Thoracic aorta (tissue), 2 donors: ENCODE measurements around the gene PLK5. TPM values are rescaled to one million over a fixed set of nuclear protein-coding genes. Genes with fewer than 3 reads are reported as not detected.
A peak's percentile ranks its signal among the peaks of the same experiment; 100 is the strongest.
"Not testable (repeated sequence)": the region's sequence is repeated elsewhere in the genome, so short reads cannot be mapped to it uniquely, and the experiment has no call there.

Experiments used
- ATAC-seq: fragments of 150-250 bp; one replicate; pipeline ENCODE4 v1.8.0; 2017; ENCODE audit warnings: low read depth; ENCODE audit not compliant: insufficient number of reproducible peaks, low FRiP score
- DNase-seq: peaks from one replicate; pipeline ENCODE4 v3.0.0-alpha.2; 2020; ENCODE audit warnings: low spot score
- H3K27ac ChIP-seq, 2 donors: fragments of 200-600 bp; sonication (generic); 1 replicate in 1 of 2; 2 replicates in 1 of 2; pipeline ENCODE4 v1.5.1; 2016; ENCODE audit warnings: mild to moderate bottlenecking in 2 of 2, moderate library complexity in 2 of 2
- H3K27me3 ChIP-seq: fragments of 200-600 bp; sonication (generic); replicated peaks from 2 replicates; pipeline ENCODE4 v1.6.0; 2016; ENCODE audit warnings: mild to moderate bottlenecking; ENCODE audit not compliant: insufficient read depth
- H3K36me3 ChIP-seq: fragments of 200-600 bp; sonication (generic); one replicate; pipeline ENCODE4 v1.5.1; 2016
- H3K4me1 ChIP-seq, 2 donors: fragments of 200-600 bp; sonication (generic); 1 replicate in 1 of 2; 2 replicates in 1 of 2; pipeline versions ENCODE4 v1.5.1 to v1.6.0; 2016; ENCODE audit warnings: low read depth in 2 of 2, mild to moderate bottlenecking in 1 of 2; ENCODE audit not compliant: control insufficient read depth in 1 of 2
- H3K4me3 ChIP-seq: fragments of 200-600 bp; sonication (generic); 2 replicates; pipeline ENCODE4 v1.5.1; 2016; ENCODE audit warnings: mild to moderate bottlenecking
- H3K9me3 ChIP-seq: fragments of 200-600 bp; sonication (generic); 2 replicates; pipeline ENCODE4 v1.5.1; 2016
- total RNA-seq, 2 donors: library from RNA; depleted of rRNA; stranded (reverse); fragments of >200 nt; gene quantifications; one replicate each; pipeline versions ENCODE4 v1.1.0 to v1.2.3, GENCODE V29; 2016
- TF ChIP-seq, protein P1 (sequence below): fragments of 200-600 bp; sonication (generic); IDR thresholded peaks from one replicate; pipeline ENCODE4 v1.5.1; 2019; ENCODE audit warnings: antibody characterized with exemption

Gene PLK5
- total RNA-seq, 2 donors from 2014 or later, result not detected

DNA sequence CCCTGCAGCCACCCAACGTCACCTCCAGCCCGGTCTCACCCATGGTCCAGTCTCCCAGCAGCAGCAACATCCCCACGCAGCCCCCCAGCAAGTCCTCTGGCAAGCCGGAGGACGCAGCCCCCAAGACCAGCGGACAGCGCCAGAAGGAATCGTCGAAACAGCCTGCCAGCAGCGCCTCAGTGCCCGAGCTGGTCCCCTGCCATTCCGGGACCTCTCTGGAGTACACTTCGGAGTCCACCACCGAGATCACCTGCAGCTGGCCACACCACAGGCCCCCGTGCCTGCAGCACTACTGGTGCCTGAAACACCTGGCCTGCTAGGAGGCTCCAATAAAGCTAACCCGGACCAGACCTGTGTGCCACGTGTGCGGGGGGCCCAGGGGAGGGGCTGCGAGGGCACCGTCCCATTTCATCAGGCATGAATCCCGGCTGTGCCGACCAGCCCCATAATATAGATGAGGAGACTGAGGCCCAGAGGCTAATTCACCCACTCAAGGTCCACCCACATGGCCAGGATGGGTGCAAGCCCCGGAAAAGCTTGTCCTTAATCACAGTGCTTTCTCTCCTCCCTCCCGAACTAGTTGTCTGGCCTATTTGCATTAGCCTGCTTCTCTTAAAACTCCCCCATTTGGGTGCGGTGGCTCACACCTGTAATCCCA, 26.2 kb upstream of the PLK5 start:
- Histone ChIP-seq H3K4me3 (no peak overlapping the region), H3K27me3 (no peaks in the 10 kb centered on the region), H3K36me3 (no peaks in the 10 kb centered on the region), H3K27ac (no peak overlapping the region), H3K9me3 (no peaks in the 10 kb centered on the region), H3K4me1 (no peaks in the 10 kb centered on the region)
- ATAC-seq (no peak), DNase-seq (no peak)
- TF ChIP-seq, protein P1, sequence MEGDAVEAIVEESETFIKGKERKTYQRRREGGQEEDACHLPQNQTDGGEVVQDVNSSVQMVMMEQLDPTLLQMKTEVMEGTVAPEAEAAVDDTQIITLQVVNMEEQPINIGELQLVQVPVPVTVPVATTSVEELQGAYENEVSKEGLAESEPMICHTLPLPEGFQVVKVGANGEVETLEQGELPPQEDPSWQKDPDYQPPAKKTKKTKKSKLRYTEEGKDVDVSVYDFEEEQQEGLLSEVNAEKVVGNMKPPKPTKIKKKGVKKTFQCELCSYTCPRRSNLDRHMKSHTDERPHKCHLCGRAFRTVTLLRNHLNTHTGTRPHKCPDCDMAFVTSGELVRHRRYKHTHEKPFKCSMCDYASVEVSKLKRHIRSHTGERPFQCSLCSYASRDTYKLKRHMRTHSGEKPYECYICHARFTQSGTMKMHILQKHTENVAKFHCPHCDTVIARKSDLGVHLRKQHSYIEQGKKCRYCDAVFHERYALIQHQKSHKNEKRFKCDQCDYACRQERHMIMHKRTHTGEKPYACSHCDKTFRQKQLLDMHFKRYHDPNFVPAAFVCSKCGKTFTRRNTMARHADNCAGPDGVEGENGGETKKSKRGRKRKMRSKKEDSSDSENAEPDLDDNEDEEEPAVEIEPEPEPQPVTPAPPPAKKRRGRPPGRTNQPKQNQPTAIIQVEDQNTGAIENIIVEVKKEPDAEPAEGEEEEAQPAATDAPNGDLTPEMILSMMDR, result no peak

DNA sequence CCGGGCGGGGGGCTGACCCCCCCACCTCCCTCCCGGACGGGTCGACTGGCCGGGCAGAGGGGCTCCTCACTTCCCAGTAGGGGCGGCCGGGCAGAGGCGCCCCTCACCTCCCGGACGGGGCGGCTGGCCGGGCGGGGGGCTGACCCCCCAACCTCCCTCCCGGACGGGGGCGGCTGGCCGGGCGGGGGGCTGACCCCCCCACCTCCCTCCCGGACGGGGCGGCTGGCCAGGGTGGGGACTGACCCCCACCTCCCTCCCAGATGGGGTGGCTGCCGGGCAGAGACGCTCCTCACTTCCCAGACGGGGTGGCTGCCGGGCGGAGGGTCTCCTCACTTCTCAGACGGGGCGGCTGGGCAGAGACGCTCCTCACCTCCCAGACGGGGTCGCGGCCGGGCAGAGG, 24.6 kb upstream of the PLK5 start:
- not testable (repeated sequence) for H3K4me3 ChIP-seq, ATAC-seq, H3K9me3 ChIP-seq, H3K36me3 ChIP-seq, H3K27ac ChIP-seq, H3K4me1 ChIP-seq, DNase-seq, H3K27me3 ChIP-seq

DNA sequence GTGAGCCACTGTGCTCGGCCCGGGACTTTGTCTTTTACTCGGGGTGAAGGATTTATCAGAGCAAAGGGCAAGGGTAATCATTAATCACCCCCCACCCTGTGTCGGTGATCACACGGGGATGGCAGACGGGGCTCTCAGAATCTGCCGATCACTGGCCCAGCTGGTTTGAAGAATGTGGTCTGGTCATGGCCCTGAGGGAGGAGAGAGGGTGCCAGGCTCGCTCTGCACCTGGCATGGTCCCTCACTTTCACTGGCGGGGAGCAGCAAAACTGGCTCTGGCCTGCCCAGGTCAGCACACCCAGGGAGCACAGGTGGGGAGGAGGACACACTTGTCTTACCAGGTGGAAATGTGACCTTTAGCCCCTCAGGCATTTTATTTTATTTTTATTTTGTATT, 22.7 kb upstream of the PLK5 start:
- no peaks in the 10 kb centered on the region for H3K27me3 ChIP-seq
- ATAC-seq, result no peak

DNA sequence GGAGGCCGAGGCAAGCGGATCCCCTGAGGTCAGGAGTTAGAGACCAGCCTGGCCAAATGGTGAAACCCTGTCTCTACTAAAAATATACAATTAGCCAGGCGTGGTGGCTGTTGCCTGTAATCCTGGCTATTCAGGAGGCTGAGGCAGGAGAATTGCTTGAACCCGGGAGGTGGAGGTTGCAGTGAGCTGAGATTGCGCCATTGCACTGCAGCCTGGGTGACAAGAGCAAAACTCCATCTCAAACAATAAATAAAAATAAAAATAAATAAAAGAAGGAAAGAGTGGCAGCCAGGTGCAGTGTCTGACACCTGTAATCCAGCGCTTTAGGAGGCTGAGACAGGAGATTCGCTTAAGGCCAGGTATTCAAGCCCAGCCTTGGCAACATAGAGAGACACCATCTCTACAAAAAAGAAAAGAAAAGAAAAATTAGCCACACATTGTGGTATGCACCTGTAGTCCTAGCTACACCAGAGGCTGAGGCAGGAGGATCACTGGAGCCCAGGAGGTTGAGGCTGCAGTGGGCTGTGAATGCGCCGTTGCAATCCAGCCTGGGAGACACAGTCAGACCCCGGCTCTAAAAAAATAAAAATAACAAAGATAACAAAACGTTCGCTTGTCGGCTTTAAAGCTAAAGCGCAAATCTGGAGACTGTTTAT, 21.3 kb upstream of the PLK5 start:
- Histone ChIP-seq H3K27me3 (no peaks in the 10 kb centered on the region), H3K4me3 (no peak overlapping the region), H3K27ac (no peak overlapping the region), H3K4me1 (peaks cover 3 to 13% of the 10 kb centered on the region in 2 donors), H3K36me3 (no peaks in the 10 kb centered on the region), H3K9me3 (no peaks in the 10 kb centered on the region)
- DNase-seq (no peak), ATAC-seq (no peak)
- TF ChIP-seq, protein P1, result no peak

More for the DNA sequence above, 22.7 kb upstream of the PLK5 start:
- no peak overlapping the region for H3K27ac ChIP-seq
- TF ChIP-seq, protein P1, result no peak
- DNase-seq, result no peak
- peaks cover 0 to 8% of the 10 kb centered on the region in 2 donors for H3K4me1 ChIP-seq
- no peak overlapping the region for H3K4me3 ChIP-seq
- no peaks in the 10 kb centered on the region for H3K9me3 ChIP-seq
- no peaks in the 10 kb centered on the region for H3K36me3 ChIP-seq

DNA sequence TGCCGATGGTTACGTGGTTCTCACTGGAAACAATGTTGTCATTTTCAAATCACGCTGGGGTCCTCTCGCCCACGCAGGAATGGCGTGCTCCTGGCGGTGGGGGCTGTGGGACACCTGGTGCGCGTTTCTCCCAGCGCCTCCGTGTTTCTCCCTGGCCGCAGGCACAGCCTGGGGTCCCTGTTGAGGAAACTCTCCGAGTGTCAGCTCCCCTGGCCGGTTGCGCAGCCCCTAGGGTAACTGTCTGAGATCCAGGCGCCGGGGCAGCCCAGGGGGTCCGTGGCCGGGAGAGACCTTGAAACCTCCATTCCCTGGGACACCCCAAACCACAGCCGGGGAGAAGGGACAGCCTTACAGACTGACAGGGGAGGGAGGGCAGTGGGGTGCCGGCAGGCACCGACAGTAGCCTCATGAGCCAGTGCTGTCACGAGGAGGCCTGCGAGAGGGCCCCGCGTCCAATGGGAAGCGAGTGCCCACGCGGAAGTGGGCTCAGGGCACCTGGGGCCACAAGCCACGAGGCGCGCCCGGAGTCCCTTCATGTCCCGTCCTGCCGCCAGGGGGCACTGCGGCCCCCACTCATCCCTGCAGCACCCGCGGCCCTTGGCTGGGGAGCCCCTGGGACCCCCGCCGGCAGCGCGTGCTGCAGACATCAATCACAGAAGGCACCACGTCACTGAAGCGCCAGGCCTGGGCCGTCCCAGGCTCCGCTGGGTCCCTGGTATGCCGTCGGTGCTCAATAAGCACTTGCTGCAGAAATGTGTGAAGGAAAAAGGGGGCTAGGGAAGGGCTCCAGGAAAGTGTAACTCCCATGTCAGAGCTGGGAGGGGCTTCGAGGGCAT, 20.6 kb upstream of the PLK5 start:
- H3K27ac ChIP-seq, result no peak overlapping the region
- DNase-seq (no peak), ATAC-seq (no peak)
- TF ChIP-seq, protein P1, result peak; percentile 65
- H3K9me3 ChIP-seq, result no peaks in the 10 kb centered on the region
- H3K36me3 ChIP-seq, result no peaks in the 10 kb centered on the region
- H3K4me3 ChIP-seq, result peak overlapping the region; percentile 5
- H3K4me1 ChIP-seq, result peaks cover 3 to 13% of the 10 kb centered on the region in 2 donors
- no peaks in the 10 kb centered on the region for H3K27me3 ChIP-seq
